ENCODE data around the gene MTUS2. TPM values are rescaled to one million over a fixed set of nuclear protein-coding genes. Genes with fewer than 3 reads are reported as not detected.

Gene MTUS2
- polyA plus RNA-seq, 4 donors, result 0.74 to 6.2 (median 1.6) TPM

GRCh38 chr13:29464105-29464679 lies 644.1 kb downstream of the MTUS2 start:
- DNase-seq (ENCODE audit: low read depth in 4 of 4, low spot score in 3 of 4), result no peak

DNA sequence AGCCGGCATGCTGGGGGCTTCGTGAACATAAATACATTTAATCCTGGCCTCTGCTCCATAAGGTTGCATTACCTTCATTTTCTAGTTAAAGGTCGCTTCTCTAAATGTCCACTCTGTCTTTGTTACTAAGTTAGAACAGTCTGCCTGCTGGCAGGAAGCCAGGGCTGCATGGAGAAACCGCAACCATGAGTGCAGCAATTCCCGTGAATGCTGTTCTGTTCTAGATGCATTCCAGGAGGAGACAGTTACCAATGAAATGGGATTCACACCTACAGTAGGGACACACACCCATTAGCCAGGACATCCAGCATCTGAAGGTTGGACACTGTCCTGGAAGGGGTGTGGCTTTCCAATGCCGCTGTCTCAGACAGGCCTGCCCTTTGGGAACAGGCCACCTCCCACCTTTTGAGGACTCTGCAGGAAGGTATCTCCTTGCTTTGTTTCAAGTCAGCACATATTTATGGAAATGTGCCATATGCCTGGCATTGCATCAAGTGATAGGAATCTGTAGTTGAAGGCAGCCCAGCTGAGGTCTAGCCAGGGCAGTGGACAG lies 645.7 kb downstream of the MTUS2 start:
- DNase-seq (ENCODE audit: low read depth in 4 of 4, low spot score in 3 of 4), result no peak

DNA sequence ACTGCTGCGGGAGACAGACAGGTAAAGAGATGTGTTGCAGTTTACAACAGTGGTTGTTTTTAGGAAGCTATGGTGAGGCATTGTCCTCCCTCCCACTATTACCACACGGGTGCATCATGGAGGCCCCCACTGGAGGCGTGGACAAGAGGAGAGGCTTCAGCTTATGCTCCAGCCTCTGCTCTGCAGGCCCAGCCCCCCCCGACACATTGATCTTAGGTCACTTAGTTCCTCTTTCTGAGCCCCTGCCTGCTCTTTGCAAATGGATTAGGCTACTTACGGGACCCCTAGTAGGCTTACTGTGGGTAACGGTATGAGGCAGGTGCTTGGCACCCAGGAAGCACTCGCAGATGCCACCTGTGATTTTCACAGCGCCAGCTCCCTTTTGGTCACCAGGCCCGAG lies 651.4 kb downstream of the MTUS2 start:
- DNase-seq (ENCODE audit: low read depth in 4 of 4, low spot score in 3 of 4), result no peak

DNA sequence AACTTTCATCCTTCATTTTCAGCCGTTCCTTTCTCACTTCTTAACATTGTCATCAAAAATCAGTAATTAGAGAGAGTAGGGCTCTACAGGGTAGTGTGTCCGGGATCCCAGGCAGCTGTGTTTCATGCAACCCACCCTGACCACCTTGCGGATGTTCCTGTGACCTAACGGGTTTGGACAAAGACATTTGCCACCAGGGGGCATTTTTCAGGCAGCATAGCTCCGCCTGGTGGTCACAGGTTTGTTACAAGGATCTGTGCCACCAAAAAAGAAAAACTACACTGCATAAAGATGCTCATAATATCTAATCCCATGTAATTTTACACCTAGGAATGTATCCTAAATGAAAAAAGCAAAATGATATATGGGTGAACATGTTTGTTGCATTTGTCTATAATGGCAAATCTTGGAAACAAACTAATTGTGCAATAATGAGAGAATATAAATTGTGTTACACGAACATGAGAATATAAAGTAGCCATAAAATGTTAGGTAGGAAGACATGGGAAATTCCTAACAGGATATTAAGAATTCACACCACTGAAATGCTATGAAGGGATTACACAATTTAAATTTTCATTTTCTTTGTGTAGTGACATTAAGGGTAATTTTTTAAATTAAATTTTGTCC lies 652.3 kb downstream of the MTUS2 start:
- no peak for DNase-seq (ENCODE audit: low read depth in 4 of 4, low spot score in 3 of 4)

GRCh38 chr13:29473166-29473565 lies 653.0 kb downstream of the MTUS2 start:
- no peak for DNase-seq (ENCODE audit: low read depth in 4 of 4, low spot score in 3 of 4)

- no peak for DNase-seq (ENCODE audit: low read depth in 4 of 4, low spot score in 3 of 4)
Measured at GRCh38 chr13:29474991-29475390, 654.9 kb downstream of the MTUS2 start.

GRCh38 chr13:29476046-29476445 lies 655.9 kb downstream of the MTUS2 start:
- no peak for DNase-seq (ENCODE audit: low read depth in 4 of 4, low spot score in 3 of 4)

- DNase-seq (ENCODE audit: low read depth in 4 of 4, low spot score in 3 of 4), result no peak
Measured at GRCh38 chr13:29479716-29480492, 659.8 kb downstream of the MTUS2 start.

DNA sequence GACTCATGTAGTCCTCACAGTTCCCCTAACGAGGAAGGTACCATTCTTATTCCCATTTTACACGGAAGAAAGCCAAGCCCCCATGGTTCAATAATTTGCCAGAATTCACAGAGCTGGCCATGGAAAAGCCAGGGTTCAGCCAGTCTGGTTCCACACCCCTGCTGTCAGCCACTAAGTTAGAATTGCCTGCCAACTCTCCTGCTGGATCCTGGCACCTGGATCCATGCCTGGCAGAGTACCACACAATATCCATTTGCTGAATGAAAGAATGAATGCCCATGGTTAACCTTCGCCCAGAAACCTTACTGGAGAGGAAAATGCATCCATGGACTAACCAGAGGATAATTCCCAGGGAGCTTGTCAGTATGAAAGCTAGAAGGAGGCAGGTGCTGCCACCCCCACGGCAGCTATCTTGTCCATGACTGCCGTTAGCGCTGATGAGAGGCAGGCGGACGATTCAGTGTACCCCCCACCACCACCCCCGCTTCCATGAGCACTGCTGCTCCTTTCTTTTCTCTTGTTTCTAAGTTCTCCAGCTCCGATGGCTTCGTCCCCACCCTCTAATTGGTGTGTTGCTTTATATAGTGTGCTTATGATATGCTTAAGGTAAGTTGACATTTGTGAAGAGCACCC lies 660.9 kb downstream of the MTUS2 start:
- DNase-seq (ENCODE audit: low read depth in 4 of 4, low spot score in 3 of 4), result no peak

DNA sequence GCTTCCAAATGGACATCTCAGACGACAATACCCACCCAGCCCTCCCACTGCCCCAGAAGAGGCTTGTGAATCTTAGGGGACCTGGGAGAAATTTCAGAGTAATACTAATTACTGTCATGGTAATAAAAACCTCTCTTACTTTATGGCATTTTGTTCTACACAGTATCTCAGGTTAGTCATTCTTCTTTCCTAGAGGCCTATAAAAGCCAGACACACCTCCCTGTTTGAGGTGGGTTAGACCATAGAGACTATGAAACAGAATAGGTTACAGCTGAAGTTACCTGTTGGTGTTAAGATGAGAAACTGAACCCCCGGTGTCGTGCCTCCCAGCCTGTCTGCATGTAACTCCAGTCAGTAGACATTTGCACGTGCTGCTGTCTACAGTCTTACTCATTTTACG lies 661.5 kb downstream of the MTUS2 start:
- DNase-seq (ENCODE audit: low read depth in 4 of 4, low spot score in 3 of 4), result no peak

DNA sequence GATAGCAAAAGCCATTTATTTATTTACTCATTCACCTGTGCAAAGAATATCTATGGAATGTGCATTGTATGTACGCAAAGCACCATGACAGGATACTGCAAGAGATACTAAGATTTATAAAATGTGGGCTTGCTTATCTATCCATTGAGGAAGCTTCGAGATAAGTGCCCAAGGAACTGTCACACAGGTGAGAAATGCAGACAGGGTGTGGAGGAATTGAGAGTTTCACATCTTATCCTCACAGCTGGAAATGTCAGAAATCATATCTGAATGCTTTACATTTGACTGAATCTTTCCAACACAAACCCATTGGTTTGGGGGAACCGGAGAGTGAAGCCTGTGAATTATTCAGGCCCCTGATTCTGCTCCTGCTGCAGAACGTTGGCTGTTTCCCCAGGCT lies 662.4 kb downstream of the MTUS2 start:
- no peak for DNase-seq (ENCODE audit: low read depth in 4 of 4, low spot score in 3 of 4)

- DNase-seq (ENCODE audit: low read depth in 4 of 4, low spot score in 3 of 4), result no peak
Measured at GRCh38 chr13:29483211-29483610, 663.1 kb downstream of the MTUS2 start.

DNA sequence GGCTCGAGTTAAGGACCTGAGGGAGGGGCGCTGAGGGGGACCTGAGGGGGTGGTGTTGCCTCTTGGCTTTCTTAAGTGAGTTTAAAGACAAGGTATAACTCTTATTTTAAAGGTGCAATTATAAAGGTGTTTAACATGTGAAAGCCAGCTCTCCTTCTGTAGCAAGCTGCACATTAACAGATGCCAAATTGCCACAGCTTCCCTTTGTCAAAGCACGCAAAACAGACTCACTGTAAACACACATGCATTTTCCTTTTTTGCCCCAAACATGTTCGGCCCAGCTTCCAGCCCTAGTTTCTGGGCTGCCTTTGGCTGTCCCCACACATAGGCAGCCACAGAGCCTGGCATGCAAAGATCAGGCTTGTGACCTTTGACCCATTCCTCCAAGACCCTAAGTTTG lies 663.5 kb downstream of the MTUS2 start:
- DNase-seq (ENCODE audit: low read depth in 4 of 4, low spot score in 3 of 4), result no peak

- no peak for DNase-seq (ENCODE audit: low read depth in 4 of 4, low spot score in 3 of 4)
Measured at GRCh38 chr13:29484236-29484635, 664.1 kb downstream of the MTUS2 start.

GRCh38 chr13:29484796-29485195 lies 664.7 kb downstream of the MTUS2 start:
- DNase-seq (ENCODE audit: low read depth in 4 of 4, low spot score in 3 of 4), result no peak

- no peak for DNase-seq (ENCODE audit: low read depth in 4 of 4, low spot score in 3 of 4)
Measured at GRCh38 chr13:29486551-29486950, 666.4 kb downstream of the MTUS2 start.

DNA sequence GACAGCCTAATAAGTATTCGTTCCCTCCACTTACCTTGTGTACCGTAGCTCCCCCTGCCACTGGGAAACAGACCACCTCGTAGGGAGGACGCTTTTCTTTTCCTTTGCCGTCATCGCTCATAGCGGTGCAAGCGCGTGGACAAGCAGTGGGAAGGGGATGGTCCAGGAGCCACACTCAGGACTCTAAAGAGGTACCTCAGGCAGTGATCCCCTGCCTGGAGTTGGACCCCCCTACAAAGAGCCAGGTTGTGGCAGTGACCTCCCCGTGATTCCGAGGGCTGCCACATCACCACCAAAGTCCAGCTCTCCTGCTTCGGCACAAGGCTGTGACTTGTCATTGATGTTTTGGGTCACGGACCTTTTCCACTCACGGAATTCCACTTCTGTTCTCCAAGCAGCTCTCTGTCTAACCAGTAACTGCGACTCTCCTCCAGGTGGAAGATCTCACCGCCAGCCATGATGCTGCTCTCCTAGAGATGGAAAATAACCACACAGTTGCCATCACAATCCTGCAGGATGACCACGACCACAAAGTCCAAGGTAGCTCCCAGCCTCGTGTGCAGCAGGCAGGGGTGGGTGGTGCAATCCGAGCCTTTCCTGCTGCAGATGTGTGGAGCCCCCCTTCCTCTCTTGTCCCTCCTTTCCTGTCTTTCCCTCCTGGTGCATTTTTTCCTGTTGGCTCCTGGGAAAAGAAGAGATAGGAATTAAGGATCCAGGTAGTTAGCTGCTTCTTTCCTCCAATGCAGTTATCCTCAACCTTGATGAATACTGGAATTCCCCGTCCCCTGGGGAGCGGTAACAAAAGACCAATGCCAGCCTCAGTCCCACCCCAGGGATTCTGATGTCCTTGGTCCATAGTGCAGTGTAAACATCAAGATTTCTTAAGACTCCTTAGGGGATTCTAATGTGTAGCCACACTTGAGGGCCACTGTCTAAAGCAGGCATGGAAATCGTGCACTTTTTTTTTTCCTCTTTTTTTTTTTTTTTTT lies 667.6 kb downstream of the MTUS2 start:
- no peak for DNase-seq (ENCODE audit: low read depth in 4 of 4, low spot score in 3 of 4)

DNA sequence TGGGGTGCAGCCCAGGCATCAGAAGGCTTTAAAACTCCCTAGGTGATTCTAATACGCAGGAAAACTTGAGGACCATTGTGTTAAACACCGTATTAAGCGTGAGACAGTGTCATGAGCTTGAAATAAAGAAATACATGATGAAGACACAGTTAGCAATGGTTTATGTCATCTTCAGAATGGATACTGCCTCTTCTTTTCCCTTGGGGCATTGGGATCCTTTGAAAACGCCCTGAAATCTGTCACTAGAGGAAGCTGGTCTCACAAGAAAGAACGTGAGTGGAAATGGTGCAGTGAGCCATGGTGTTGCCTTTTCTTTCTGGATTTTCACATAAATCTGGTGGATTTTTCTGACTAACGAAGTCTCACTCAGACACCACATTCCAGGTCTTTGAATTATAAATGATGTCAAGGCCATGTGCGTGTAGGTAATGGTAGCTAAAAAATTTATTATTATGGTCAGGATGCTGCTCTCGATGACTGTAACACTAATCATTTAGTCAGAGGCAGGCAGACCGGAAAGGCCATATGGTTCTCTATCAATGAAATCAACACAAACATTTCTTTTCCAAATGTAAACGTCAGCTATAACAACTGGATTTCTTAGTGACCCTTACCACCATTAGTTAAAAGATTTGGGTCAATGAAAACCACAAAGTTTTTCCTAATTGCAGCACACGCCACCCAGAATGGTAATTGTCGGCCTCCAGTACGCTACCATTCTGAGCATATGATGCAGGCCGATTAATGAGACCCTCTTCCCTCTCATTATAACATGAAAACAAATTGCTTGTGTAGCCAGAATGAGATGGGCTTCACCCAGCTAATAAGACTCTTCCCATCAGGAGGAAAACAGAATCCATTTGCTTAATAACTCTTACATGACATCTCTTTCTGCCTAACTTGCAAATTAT lies 669.8 kb downstream of the MTUS2 start:
- DNase-seq (ENCODE audit: low read depth in 4 of 4, low spot score in 3 of 4), result no peak

- DNase-seq (ENCODE audit: low read depth in 4 of 4, low spot score in 3 of 4), result no peak
Measured at GRCh38 chr13:29490561-29490885, 670.4 kb downstream of the MTUS2 start.

All from left renal pelvis (tissue), 4 donors.